ENCODE measurements around the gene TERT. TPM values are rescaled to one million over a fixed set of nuclear protein-coding genes. Genes with fewer than 3 reads are reported as not detected.

Gene TERT
- total and polyA plus RNA-seq, 2 of the 4 experiments (the other 2 are of a cell fraction): not detected

DNA sequence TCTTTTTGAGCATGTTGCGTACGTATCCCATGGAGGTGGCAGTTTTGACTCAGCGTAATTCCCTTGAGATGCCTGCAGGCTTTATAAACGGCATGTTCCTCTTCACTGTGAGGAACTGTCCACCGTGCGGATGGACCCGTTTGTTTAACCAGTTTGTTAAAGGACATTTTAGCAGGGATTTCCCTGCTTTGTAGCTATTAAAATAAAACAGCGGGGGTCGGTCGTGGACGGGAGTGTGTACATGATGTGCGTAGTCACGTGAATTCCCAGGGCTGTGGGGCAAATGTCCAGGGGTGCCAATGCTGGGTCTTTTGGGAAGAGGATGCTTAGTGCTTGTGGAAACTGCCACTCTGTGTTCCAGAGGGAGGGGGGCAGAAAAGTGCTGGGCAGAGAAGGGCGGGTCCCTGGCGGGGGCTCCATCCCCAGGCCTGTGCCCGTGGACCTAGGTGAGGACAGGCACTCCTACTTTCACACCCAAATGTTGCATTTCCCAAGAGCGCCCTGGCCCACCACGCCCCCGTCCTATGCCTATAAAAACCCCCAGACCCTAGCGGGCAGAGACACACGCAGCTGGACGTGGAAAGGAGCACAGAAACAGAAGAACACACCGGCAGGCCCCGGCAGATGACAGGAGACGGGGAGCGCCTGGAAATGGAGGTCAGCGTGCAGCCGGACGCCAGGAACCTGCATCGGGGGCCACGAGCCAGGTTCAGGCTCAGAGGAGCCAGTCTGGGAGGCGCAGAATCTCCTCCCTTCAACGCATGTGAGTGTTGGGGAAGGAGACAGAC lies 4.0 kb upstream of the TERT start:
- Histone ChIP-seq H3K27ac (ENCODE audit: insufficient read depth, low read length) (no peak overlapping the region), H3K18ac (ENCODE audit: low read depth, low read length) (no peak overlapping the region), H2AK9ac (replicated peaks; ENCODE audit: low read depth, low read length, poor library complexity) (no peak overlapping the region), H3K4ac (ENCODE audit: low read depth, low read length) (no peak overlapping the region), H2BK120ac (ENCODE audit: low read depth, low read length) (no peak overlapping the region), H2BK5ac (ENCODE audit: low read depth, low read length, poor library complexity, severe bottlenecking) (no peak overlapping the region), H3K56ac (ENCODE audit: extremely low read depth, insufficient read depth, low read length) (no peak overlapping the region), H3K9ac (ENCODE audit: low read depth, low read length) (no peak overlapping the region), H3K36me3 (ENCODE audit: control insufficient read depth, insufficient read depth, low read length) (no peaks in the 10 kb centered on the region), H3K14ac (replicated peaks; ENCODE audit: low read depth, low read length) (no peak overlapping the region), H3K4me3 (ENCODE audit: insufficient read depth, low read depth, low read length) (no peak overlapping the region), H4K8ac (ENCODE audit: low read depth in 2 of 2, low read length in 2 of 2) (no peak overlapping the region), H4K20me1 (ENCODE audit: insufficient read depth, low read length) (no peaks in the 10 kb centered on the region), H2BK20ac (ENCODE audit: low read depth, low read length) (no peak overlapping the region), H3K9me3 (ENCODE audit: control insufficient read depth, insufficient read depth, low read length) (no peaks in the 10 kb centered on the region; the same call in 1 of the 2 replicates), H3K4me1 (ENCODE audit: control insufficient read depth, insufficient read depth, low read length) (no peaks in the 10 kb centered on the region), H3K79me1 (ENCODE audit: low read depth in 1 of 2, low read length in 2 of 2) (no peaks in the 10 kb centered on the region), H2BK15ac (ENCODE audit: low read depth, low read length) (no peak overlapping the region), H3K27me3 (ENCODE audit: control insufficient read depth, insufficient read depth, low read length) (peaks cover 28% of the 10 kb centered on the region), H4K5ac (ENCODE audit: low read depth, low read length) (no peak overlapping the region), H3K9me1 (ENCODE audit: insufficient read depth, low read length) (no peaks in the 10 kb centered on the region), H3K4me2 (ENCODE audit: low read depth, low read length) (no peak overlapping the region), H3K23ac (ENCODE audit: low read depth, low read length) (no peak overlapping the region), H2AFZ (replicated peaks; ENCODE audit: low read length, poor library complexity) (no peak overlapping the region), H2AK5ac (ENCODE audit: low read depth, low read length) (no peak overlapping the region), H4K91ac (ENCODE audit: insufficient read depth, low read depth, low read length) (no peak overlapping the region)
- dilution Hi-C loops (cut with HindIII; ENCODE audit: low sequenced_read_pairs, unreplicated experiment): no loop called here
- in situ Hi-C loops (cut with MboI; ENCODE audit: low sequenced_read_pairs): no loop called here
- BruUV-seq (replicated peaks): no TSS peak
- WGBS, 2 experiments (ENCODE audit: extremely low coverage in 2 of 2, insufficient read length in 1 of 2): 66% methylated on average over 15 of the region's 33 CpGs; no CpG with 5 or more reads in 1 of the 2 experiments
- ChIA-PET POLR2A (ENCODE audit: unreplicated experiment) (no interaction called here), CTCF (no interaction called here)
- DNase-seq: no peak
- ATAC-seq (ENCODE audit: low read depth): no peak
- intact Hi-C loops (cut with micrococcal nuclease): no loop called here
- TF ChIP-seq CTCF (conservative IDR thresholded peaks at IDR 0.05; ENCODE audit: low read depth, low read length) (no peak), BHLHE40 (IDR thresholded peaks at IDR 0.05; ENCODE audit: low read depth, low read length) (no peak), CEBPB (IDR thresholded peaks at IDR 0.05; ENCODE audit: low read depth, low read length) (no peak), SMC3 (IDR thresholded peaks at IDR 0.05; ENCODE audit: low read depth, low read length) (no peak), RFX5 (IDR thresholded peaks at IDR 0.05; ENCODE audit: low read depth, low read length) (no peak), POLR2A (IDR thresholded peaks at IDR 0.05; ENCODE audit: low read depth, low read length) (no peak), CHD1 (IDR thresholded peaks at IDR 0.05; ENCODE audit: low read depth, low read length) (no peak), RCOR1 (IDR thresholded peaks at IDR 0.05; ENCODE audit: insufficient replicate concordance, low read length) (no peak), RAD21 (IDR thresholded peaks at IDR 0.05; ENCODE audit: low read length) (no peak), ELK1 (IDR thresholded peaks at IDR 0.05; ENCODE audit: borderline replicate concordance, low read depth, low read length) (no peak), MXI1 (IDR thresholded peaks at IDR 0.05; ENCODE audit: borderline replicate concordance, low read depth, low read length) (no peak)
- TF ChIP-seq, protein P1, sequence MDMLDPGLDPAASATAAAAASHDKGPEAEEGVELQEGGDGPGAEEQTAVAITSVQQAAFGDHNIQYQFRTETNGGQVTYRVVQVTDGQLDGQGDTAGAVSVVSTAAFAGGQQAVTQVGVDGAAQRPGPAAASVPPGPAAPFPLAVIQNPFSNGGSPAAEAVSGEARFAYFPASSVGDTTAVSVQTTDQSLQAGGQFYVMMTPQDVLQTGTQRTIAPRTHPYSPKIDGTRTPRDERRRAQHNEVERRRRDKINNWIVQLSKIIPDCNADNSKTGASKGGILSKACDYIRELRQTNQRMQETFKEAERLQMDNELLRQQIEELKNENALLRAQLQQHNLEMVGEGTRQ (IDR thresholded peaks at IDR 0.05; ENCODE audit: low read depth, low read length): no peak
